Measurements from ENCODE around the gene HEXIM1.
A peak's percentile ranks its signal among the peaks of the same experiment; 100 is the strongest.

The HEXIM1 gene

DNA sequence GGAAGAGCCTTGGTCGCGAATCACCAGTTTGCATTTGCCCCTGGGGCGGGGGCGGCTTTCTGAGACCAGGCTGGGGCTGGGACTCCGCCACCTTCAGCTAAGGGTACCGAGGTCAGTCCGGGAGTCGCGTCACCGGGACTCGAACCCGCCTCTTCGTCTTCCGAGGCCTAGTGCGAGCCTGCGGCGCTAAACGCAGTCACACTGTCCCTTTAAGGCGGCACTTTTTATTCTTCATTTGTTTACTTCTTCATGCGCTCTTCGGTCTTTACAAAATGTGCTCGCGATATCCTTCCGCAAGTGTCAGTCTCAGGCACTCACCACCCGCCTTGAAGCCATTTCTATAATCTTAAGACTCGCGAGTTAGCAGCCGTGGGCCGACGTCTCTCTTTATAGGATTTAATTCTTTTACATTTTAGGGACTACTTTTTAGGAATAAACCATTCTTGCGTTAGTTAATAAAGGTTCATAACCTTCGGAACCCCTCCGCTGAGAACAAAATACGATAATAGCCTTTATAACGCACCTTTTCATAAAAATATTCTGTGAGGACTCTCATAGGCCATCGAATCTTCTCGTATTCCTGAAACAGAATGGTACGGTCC, 593 bp upstream of the HEXIM1 start:
- peak; percentile 60 for DNase-seq (ENCODE audit: low read depth)

- DNase-seq (ENCODE audit: low read depth): peak; percentile 55
These were observed 878 bp downstream of the HEXIM1 start for GRCh38 chr17:45149037-45149668.

DNA sequence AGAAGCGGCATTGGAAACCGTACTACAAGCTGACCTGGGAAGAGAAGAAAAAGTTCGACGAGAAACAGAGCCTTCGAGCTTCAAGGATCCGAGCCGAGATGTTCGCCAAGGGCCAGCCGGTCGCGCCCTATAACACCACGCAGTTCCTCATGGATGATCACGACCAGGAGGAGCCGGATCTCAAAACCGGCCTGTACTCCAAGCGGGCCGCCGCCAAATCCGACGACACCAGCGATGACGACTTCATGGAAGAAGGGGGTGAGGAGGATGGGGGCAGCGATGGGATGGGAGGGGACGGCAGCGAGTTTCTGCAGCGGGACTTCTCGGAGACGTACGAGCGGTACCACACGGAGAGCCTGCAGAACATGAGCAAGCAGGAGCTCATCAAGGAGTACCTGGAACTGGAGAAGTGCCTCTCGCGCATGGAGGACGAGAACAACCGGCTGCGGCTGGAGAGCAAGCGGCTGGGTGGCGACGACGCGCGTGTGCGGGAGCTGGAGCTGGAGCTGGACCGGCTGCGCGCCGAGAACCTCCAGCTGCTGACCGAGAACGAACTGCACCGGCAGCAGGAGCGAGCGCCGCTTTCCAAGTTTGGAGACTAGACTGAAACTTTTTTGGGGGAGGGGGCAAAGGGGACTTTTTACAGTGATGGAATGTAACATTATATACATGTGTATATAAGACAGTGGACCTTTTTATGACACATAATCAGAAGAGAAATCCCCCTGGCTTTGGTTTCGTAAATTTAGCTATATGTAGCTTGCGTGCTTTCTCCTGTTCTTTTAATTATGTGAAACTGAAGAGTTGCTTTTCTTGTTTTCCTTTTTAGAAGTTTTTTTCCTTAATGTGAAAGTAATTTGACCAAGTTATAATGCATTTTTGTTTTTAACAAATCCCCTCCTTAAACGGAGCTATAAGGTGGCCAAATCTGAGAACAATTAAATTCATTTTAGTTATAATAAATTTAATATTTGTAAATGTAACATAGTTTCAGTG, 1.7 kb downstream of the HEXIM1 start:
- no peak for DNase-seq (ENCODE audit: low read depth)

DNA sequence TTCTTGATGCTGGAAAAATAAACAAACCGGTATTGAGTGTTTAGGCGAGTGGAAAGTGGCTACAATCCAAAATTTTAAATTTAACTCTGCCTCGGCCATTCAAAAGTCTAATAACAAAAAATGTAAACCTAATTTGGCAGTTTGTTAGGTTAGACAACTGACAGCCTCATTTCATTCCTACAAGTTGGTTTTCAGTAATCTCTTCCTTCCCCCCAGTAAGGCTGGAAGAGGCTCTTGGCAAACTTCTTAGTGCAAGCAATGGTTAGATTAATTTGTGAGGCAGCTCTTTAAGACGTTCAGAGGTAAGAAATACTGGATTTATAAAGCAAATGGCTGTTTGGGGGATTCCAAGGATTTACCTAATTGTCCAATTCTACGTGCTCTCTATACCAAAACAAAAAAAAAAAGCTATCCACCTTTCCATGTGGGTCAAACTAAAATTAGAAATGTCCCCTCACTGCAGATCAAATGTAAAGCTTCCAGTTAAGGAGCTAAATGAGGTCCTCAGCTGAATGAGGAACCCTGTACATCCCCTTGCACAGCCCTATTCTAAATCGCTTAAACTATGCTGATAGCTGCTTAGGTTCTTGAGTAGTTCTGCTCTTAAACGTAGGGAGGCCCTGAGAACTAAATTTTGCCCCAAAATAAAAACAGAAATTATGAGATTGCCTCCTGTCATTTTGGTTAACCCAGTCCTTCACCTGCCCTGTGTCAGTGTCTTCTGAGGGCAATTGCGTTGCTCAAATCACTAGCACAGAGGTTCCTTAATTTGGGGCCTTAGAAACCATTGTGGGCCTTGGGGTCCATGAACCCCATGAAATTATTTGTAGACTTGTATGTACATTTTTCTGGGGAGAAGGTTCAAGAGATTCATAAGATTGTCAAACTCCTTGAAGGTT, 2.9 kb downstream of the HEXIM1 start:
- no peak for DNase-seq (ENCODE audit: low read depth)

GRCh38 chr17:45155029-45155428, 6.8 kb downstream of the HEXIM1 start:
- DNase-seq (ENCODE audit: low read depth): no peak

- DNase-seq (ENCODE audit: low read depth): no peak
These were observed 7.2 kb downstream of the HEXIM1 start for GRCh38 chr17:45155483-45155882.

- DNase-seq (ENCODE audit: low read depth): no peak
These were observed 8.0 kb downstream of the HEXIM1 start for GRCh38 chr17:45156242-45156641.

DNA sequence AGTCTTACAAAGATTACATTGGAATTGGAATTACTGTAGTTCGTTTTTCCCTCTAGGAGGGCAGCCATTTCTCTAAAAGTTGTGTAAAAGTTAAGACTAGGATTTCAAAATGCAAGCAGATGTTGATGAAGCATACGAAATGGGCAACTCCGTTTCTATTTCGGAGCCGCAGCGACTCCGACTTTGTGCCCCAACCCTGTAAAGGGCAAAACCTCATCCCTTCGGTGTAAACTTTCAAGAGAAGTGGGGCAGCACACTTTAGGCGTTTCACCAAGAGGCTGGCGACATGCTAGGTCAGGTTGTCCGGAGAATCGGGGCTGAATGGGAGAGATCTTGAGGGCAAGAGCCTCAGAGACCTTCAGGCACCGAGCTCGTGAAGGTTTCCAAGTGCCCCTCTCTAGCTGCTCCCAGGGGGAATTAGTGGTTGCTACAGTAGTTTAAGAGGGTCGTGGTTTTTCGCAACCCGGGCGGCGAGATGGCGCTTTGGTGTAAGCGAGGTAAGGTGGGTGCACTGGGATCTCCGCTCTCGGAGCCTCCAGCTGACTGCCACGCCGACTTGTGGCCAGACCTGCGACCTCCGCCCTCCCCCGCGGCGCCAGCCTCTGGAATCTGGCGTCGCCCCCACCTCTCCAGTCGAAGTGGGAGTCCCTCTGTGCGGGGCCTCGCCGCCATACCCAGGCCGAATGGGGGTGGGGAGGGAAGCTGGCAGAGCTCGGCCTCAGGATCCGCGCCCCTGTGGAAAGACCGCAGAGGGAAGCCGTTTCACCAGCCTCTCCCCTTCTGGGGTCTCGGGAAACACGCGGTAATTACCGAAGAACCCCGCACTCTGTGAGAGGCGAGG, 12.4 kb downstream of the HEXIM1 start:
- DNase-seq (ENCODE audit: low read depth): peak; percentile 55

GRCh38 chr17:45161288-45162024, 13.2 kb downstream of the HEXIM1 start, which contains the start of gene HEXIM2:
Gene HEXIM2, plus strand, starts transcription at chr17:45161875. Its CDS starts 919 bp downstream, at chr17:45162794.
- peak; percentile 93 for DNase-seq (ENCODE audit: low read depth)

DNA sequence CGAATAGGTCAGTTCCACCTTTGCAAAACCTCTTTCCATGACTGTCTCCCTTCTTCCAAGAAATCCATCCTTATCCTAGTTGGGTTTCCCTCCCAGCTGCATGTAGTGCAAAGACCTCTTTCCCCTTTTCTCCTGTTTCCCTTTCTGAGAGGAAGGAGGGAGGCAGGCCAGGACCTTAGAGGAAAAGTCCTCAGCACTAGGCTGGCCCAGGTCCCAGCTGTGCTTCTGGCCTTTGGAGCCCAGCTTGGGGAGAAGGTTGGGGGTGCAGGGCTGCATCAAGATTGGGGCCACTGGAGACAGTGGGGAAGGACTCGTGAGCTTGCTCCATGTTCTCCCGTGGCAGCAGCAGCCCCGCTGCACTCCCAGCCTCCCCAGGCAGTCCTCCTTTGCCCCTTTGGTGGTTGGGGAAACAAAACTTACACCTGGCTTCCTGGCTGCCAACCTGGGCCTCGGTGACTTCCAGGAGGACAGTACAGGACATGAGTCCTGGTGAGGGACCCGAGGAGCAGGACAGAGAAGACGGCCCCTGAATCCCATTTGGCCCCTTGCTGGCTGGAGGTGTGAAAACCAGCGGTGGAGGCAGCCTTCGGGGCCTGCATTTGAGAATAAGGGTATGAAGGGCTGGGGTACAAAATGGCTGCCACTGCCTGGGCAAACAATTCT, 13.9 kb downstream of the HEXIM1 start:
- DNase-seq (ENCODE audit: low read depth): no peak

- no peak for DNase-seq (ENCODE audit: low read depth)
These were observed 16.5 kb downstream of the HEXIM1 start for GRCh38 chr17:45164734-45165269.

DNA sequence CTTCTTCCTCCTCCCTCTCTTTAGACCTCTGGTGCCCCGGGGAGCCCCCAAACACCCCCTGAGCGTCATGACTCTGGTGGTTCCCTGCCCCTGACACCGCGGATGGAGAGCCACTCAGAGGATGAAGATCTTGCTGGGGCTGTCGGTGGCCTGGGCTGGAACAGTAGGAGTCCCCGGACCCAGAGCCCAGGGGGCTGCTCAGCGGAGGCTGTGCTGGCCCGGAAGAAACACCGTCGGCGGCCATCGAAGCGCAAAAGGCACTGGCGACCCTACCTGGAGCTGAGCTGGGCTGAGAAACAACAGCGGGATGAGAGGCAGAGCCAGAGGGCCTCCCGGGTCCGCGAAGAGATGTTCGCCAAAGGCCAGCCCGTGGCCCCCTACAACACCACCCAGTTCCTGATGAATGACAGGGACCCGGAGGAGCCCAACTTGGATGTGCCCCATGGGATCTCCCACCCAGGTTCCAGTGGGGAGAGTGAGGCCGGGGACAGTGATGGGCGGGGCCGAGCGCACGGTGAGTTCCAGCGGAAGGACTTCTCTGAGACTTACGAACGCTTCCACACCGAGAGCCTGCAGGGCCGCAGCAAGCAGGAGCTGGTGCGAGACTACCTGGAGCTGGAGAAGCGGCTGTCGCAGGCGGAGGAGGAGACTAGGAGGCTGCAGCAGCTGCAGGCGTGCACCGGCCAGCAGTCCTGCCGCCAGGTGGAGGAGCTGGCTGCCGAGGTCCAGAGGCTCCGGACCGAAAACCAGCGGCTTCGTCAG, 20.9 kb downstream of the HEXIM1 start:
- DNase-seq (ENCODE audit: low read depth): no peak

- no peak for DNase-seq (ENCODE audit: low read depth)
These were observed 22.1 kb downstream of the HEXIM1 start for GRCh38 chr17:45170280-45170930.

GRCh38 chr17:45170931-45171337, 22.7 kb downstream of the HEXIM1 start:
- no peak for DNase-seq (ENCODE audit: low read depth)

DNA sequence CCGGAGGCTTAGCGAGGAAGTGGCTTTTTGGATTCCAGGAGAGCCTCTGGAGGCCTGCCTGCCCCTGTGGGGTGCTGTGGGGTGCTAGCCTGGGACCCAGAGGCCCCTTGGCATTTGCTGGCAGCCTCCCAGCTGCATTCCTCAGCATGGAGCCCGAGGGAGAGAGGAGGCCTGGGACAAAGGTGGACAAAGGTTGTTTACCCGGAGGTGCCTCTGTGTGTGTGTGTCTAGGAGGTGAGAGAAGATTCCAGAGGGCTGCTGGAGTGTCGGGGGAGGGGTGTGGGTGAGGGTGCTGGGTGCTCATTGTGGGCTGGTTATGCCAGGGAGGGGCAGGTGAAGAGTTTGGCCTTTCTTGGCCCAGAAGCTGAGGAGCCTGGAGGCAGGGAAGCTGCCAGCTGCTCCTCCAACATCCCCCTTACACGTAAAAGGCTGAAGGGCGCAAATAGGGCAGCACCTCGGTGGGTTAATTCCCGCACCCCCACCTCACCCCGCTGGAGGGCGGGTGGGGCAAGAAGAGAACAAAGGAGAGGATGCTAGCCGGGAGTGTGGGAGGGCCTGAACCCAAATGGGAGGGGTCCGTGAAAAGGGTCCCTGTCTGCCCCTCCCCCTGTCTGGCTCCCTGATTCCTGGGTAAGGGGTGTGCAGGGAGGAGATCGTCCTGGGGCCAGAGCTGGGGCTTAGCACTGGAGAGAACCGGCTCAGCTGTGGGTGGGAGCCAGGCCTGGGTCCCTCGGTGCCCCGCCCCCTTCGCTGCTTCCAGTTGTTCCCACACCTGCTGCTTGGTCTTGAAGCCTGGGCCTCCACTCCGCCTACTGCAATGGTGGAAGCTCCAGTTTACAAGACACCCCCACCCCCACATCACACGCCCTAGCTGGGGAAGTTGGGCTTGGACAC, 23.3 kb downstream of the HEXIM1 start:
- DNase-seq (ENCODE audit: low read depth): no peak

- no peak for DNase-seq (ENCODE audit: low read depth)
These were observed 23.9 kb downstream of the HEXIM1 start for GRCh38 chr17:45172232-45172540.

Data from stimulated activated CD8-positive, alpha-beta memory T cell treated with anti-CD3 and anti-CD28 coated beads, Interleukin-12 subunit alpha, Interleukin-12 subunit beta, amount 100 ng/mL, for 4 hours (primary cell).